Osteoblast (primary cell): Measurements from ENCODE around the gene OVOL3. TPM values are rescaled to one million over a fixed set of nuclear protein-coding genes. Genes with fewer than 3 reads are reported as not detected.
A peak's percentile ranks its signal among the peaks of the same experiment; 100 is the strongest.

Experiments
- DNase-seq: peaks from one replicate; pipeline ENCODE4 v3.0.0; 2011; ENCODE audit warnings: low spot score, mixed read lengths; ENCODE audit not compliant: insufficient read length; ENCODE audit errors: missing footprints
- H2AFZ ChIP-seq: 2 replicates; pipeline ENCODE4 v1.6.0; 2011; ENCODE audit warnings: mild to moderate bottlenecking, low read length
- H3K27ac ChIP-seq: 2 replicates; pipeline ENCODE4 v1.5.1; 2011; ENCODE audit warnings: mild to moderate bottlenecking, low read depth, low read length, moderate library complexity
- H3K27me3 ChIP-seq: 2 replicates; pipeline ENCODE4 v1.6.0; 2012; ENCODE audit warnings: mild to moderate bottlenecking, control low read depth, inconsistent platforms, low read length, moderate library complexity; ENCODE audit not compliant: insufficient read depth
- H3K36me3 ChIP-seq: 2 replicates; pipeline ENCODE4 v1.5.1; 2011; ENCODE audit warnings: mild to moderate bottlenecking, low read length, control low read depth, moderate library complexity; ENCODE audit not compliant: insufficient read depth
- H3K4me1 ChIP-seq: 2 replicates; pipeline ENCODE4 v1.5.1; 2011; ENCODE audit warnings: mild to moderate bottlenecking, low read length, control low read depth, moderate library complexity; ENCODE audit not compliant: insufficient read depth
- H3K4me2 ChIP-seq: 2 replicates; pipeline ENCODE4 v1.6.0; 2011; ENCODE audit warnings: mild to moderate bottlenecking, low read length; ENCODE audit not compliant: insufficient read depth
- H3K4me3 ChIP-seq: fragments of 200-600 bp; sonication (generic); 3 replicates; pipeline ENCODE4 v1.5.1; 2012; ENCODE audit warnings: mild to moderate bottlenecking, low read length, inconsistent platforms; ENCODE audit not compliant: insufficient read depth
- H3K79me2 ChIP-seq: 2 replicates; pipeline ENCODE4 v1.6.0; 2012; ENCODE audit warnings: mild to moderate bottlenecking, low read length, control low read depth, inconsistent platforms; ENCODE audit not compliant: insufficient read depth
- H3K9me3 ChIP-seq: 2 replicates; pipeline ENCODE4 v1.5.1; 2011; ENCODE audit warnings: low read depth, low read length, control low read depth
- H4K20me1 ChIP-seq: 2 replicates; pipeline ENCODE4 v1.6.0; 2012; ENCODE audit warnings: mild to moderate bottlenecking, low read length, control low read depth; ENCODE audit not compliant: insufficient read depth
- total RNA-seq: library from RNA; depleted of rRNA; stranded (reverse); fragments of >200 nt; gene quantifications from 2 replicates; pipeline ENCODE4 v1.2.3, GENCODE V29; 2012
- TF ChIP-seq, protein P1 (sequence below): IDR thresholded peaks from 2 replicates; pipeline ENCODE4 v1.5.1; 2011; ENCODE audit warnings: mild to moderate bottlenecking, low read depth, low read length, moderate library complexity; ENCODE audit errors: extremely low read depth

OVOL3 gene
- total RNA-seq, 1 donor, result not detected

DNA sequence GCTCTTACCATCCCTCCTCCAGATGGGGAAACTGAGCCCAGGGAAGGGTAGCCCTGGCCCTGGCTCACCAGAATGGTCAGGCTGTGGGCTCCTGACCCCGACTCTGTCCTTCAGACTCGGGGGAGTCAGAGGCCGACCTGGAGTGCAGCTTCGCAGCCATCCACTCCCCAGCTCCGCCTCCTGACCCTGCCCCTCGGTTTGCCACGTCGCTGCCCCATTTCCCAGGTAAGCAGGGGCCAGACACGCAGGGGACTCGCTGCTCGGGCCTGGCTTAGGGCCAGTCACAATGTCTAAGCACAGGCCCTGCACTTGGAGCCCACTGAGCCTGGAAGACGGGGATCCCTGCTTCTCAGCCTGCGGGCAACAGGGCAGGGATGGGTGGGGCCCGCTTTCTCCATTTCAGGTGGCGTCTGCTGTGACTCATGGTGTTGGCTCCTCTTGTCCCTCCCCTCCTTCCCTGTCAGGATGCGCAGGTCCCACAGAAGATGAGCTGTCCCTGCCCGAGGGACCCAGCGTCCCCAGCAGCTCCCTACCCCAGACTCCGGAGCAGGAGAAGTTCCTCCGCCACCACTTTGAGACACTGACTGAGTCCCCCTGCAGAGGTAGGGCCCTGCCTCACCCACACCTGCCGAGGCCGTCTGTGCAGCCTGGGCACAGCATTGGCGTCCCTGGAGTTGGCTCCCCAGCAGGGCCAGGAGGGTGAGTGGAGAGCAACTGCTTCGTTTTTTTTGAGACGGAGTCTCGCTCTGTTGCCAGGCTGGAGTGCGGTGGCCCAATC lies 9.2 kb upstream of the OVOL3 start:
- peak; percentile 69 for DNase-seq
- Histone ChIP-seq H3K9me3 (no peaks in the 10 kb centered on the region), H3K27me3 (no peaks in the 10 kb centered on the region), H4K20me1 (no peaks in the 10 kb centered on the region), H2AFZ (no peak overlapping the region), H3K4me1 (no peaks in the 10 kb centered on the region), H3K36me3 (peaks cover 32% of the 10 kb centered on the region), H3K27ac (no peak overlapping the region), H3K79me2 (no peaks in the 10 kb centered on the region), H3K4me2 (no peak overlapping the region), H3K4me3 (no peak overlapping the region)
- TF ChIP-seq, protein P1, sequence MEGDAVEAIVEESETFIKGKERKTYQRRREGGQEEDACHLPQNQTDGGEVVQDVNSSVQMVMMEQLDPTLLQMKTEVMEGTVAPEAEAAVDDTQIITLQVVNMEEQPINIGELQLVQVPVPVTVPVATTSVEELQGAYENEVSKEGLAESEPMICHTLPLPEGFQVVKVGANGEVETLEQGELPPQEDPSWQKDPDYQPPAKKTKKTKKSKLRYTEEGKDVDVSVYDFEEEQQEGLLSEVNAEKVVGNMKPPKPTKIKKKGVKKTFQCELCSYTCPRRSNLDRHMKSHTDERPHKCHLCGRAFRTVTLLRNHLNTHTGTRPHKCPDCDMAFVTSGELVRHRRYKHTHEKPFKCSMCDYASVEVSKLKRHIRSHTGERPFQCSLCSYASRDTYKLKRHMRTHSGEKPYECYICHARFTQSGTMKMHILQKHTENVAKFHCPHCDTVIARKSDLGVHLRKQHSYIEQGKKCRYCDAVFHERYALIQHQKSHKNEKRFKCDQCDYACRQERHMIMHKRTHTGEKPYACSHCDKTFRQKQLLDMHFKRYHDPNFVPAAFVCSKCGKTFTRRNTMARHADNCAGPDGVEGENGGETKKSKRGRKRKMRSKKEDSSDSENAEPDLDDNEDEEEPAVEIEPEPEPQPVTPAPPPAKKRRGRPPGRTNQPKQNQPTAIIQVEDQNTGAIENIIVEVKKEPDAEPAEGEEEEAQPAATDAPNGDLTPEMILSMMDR, result no peak

DNA sequence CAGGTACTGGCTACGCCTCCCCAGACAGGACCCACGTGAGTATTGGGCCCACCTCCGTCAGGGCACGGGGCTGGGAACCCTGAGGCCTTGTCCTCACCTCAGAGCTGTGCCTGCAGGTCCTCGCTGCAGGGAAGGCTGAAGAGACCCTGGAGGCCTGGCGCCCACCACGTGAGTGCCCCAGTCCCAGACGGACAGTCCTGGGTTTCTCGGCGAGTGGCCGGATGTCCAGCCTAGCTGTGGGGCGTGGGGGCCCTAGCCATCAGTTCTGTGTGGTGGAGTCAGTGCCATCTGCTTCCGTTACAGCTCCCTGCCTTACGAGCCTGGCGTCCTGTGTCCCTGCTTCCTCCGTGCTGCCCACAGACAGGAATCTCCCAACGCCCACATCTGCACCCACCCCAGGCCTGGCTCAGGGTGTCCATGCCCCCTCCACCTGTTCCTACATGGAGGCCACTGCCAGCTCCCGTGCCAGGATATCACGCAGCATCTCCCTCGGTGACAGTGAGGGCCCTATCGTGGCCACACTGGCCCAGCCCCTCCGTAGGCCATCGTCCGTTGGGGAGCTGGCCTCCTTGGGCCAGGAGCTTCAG lies 7.8 kb upstream of the OVOL3 start:
- H3K4me1 ChIP-seq, result no peaks in the 10 kb centered on the region
- H3K36me3 ChIP-seq, result peaks cover 22% of the 10 kb centered on the region
- H3K4me3 ChIP-seq, result no peak overlapping the region
- TF ChIP-seq, protein P1, result no peak
- H4K20me1 ChIP-seq, result no peaks in the 10 kb centered on the region
- no peak overlapping the region for H3K27ac ChIP-seq
- DNase-seq, result peak; percentile 22
- no peaks in the 10 kb centered on the region for H3K9me3 ChIP-seq
- H2AFZ ChIP-seq, result no peak overlapping the region
- no peak overlapping the region for H3K4me2 ChIP-seq
- no peaks in the 10 kb centered on the region for H3K27me3 ChIP-seq
- H3K79me2 ChIP-seq, result no peaks in the 10 kb centered on the region

DNA sequence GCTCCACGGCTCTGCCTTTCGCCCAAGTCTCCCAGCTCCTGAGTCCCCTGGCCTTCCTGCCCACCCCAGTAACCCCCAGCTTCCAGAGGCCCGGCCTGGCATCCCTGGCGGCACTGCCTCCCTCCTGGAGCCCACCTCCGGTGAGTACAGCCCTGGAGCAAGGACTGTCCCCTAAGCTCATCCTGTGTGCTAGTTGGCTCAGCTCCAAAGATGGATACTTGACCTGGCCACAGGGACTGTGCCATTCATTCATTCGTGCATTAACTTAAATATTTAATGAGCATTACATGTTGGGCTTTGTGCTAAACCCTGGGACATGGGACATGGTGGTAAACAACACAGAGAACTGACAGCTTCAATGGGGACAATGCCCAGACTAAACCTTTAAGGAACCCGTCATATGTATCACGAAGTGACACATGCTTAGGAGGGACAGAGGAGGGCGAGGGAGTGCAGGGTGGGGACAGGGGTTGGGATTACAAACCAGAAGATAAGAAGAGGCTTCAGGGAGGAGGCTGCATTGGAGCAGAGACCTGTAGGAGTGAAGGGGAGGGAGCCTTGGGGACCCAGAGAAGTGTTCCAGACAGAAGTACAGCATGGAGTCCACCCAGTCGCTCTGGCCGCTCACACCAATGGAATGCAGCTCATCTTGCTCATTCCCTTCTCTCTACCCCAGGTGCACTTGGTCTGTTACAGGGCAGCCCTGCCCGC lies 6.9 kb upstream of the OVOL3 start:
- H3K79me2 ChIP-seq, result no peaks in the 10 kb centered on the region
- no peak overlapping the region for H2AFZ ChIP-seq
- H3K27ac ChIP-seq, result no peak overlapping the region
- no peaks in the 10 kb centered on the region for H3K27me3 ChIP-seq
- TF ChIP-seq, protein P1, result no peak
- H3K9me3 ChIP-seq, result no peaks in the 10 kb centered on the region
- H3K4me1 ChIP-seq, result no peaks in the 10 kb centered on the region
- H3K4me3 ChIP-seq, result no peak overlapping the region
- H3K36me3 ChIP-seq, result peaks cover 22% of the 10 kb centered on the region
- peak; percentile 81 for DNase-seq
- H4K20me1 ChIP-seq, result no peaks in the 10 kb centered on the region
- no peak overlapping the region for H3K4me2 ChIP-seq

DNA sequence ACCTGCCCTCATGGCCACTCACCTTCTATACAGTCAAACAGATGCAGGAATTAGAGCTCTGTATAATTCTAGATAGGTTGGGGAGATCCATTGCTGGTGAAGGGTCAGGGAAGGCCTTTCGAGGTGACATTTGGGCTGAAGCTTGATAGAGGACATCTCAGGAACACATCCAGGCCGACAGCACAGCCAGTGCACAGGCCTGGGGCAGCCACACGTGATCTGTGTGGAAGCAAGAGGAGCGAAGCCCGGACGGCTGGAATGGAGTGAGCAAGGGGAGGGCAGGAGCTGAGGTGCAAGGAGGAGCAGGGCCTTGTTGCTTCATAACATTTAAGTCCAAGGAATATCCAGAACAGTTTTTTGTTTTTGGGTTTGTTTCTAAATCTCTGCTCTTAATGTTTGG lies 4.5 kb upstream of the OVOL3 start:
- no peak overlapping the region for H2AFZ ChIP-seq
- H3K27me3 ChIP-seq, result no peaks in the 10 kb centered on the region
- peaks cover 12% of the 10 kb centered on the region for H3K36me3 ChIP-seq
- DNase-seq, result no peak
- TF ChIP-seq, protein P1, result no peak
- no peak overlapping the region for H3K4me3 ChIP-seq
- H3K9me3 ChIP-seq, result no peaks in the 10 kb centered on the region
- no peaks in the 10 kb centered on the region for H4K20me1 ChIP-seq
- no peaks in the 10 kb centered on the region for H3K4me1 ChIP-seq
- H3K27ac ChIP-seq, result no peak overlapping the region
- H3K79me2 ChIP-seq, result no peaks in the 10 kb centered on the region
- H3K4me2 ChIP-seq, result no peak overlapping the region
